HUES48 (cell line): ENCODE results near the gene RETSAT.

Source experiments
- H3K27ac ChIP-seq: one replicate; pipeline ENCODE4 v1.7.0; 2013; ENCODE audit warnings: low read depth, low read length, inconsistent platforms
- H3K27me3 ChIP-seq: 2 replicates; pipeline ENCODE4 v1.6.1; 2013; ENCODE audit warnings: mild to moderate bottlenecking, low read length; ENCODE audit not compliant: control insufficient read depth, insufficient read depth
- H3K36me3 ChIP-seq: 2 replicates; pipeline ENCODE4 v1.6.1; 2013; ENCODE audit warnings: low read length; ENCODE audit not compliant: control insufficient read depth, insufficient read depth
- H3K4me1 ChIP-seq: 2 replicates; pipeline ENCODE4 v1.6.1; 2013; ENCODE audit warnings: mild to moderate bottlenecking, low read length; ENCODE audit not compliant: control insufficient read depth, insufficient read depth
- H3K4me3 ChIP-seq: 2 replicates; pipeline ENCODE4 v1.5.1; 2013; ENCODE audit warnings: mild to moderate bottlenecking, low read depth, low read length
- H3K9ac ChIP-seq: 2 replicates; pipeline ENCODE4 v1.6.1; 2013; ENCODE audit warnings: mild to moderate bottlenecking, low read depth, low read length, moderate library complexity
- H3K9me3 ChIP-seq: 2 replicates; pipeline ENCODE4 v1.6.1; 2013; ENCODE audit warnings: low read length; ENCODE audit not compliant: control insufficient read depth, insufficient read depth

Gene RETSAT

GRCh38 chr2:85354286-85355072, at the start of gene RETSAT, which contains the start of gene ELMOD3:
TSS of gene RETSAT (minus strand) at chr2:85354528. CDS start at chr2:85354507, 21 bp downstream.
TSS of gene ELMOD3 (plus strand) at chr2:85354769. CDS start at chr2:85357199, 2,430 bp downstream.
- Histone ChIP-seq H3K4me1 (no peaks in the 10 kb centered on the region), H3K9ac (peak within 1 kb of the TSS; percentile 71), H3K36me3 (peaks cover 36% of the 10 kb centered on the region), H3K9me3 (no peaks in the 10 kb centered on the region), H3K27me3 (no peaks in the 10 kb centered on the region), H3K4me3 (peak within 1 kb of the TSS; percentile 96), H3K27ac (peak within 1 kb of the TSS; percentile 33)

GRCh38 chr2:85401844-85402243, 47.5 kb upstream of the RETSAT start:
- H3K9ac ChIP-seq: no peak overlapping the region
- H3K4me3 ChIP-seq: no peak overlapping the region
- H3K4me1 ChIP-seq: peaks cover 6% of the 10 kb centered on the region; the same call in 1 of the 2 replicates
- H3K27me3 ChIP-seq: no peaks in the 10 kb centered on the region
- H3K36me3 ChIP-seq: peaks cover 24% of the 10 kb centered on the region
- no peak overlapping the region for H3K27ac ChIP-seq
- H3K9me3 ChIP-seq: peaks cover 3% of the 10 kb centered on the region; the same call in 1 of the 2 replicates

- H3K4me1 ChIP-seq: peaks cover 6% of the 10 kb centered on the region; the same call in 1 of the 2 replicates
- peaks cover 28% of the 10 kb centered on the region for H3K36me3 ChIP-seq
- H3K27me3 ChIP-seq: no peaks in the 10 kb centered on the region
- no peak overlapping the region for H3K4me3 ChIP-seq
- H3K27ac ChIP-seq: no peak overlapping the region
- no peak overlapping the region for H3K9ac ChIP-seq
- peaks cover 3% of the 10 kb centered on the region; the same call in 1 of the 2 replicates for H3K9me3 ChIP-seq
Measured at GRCh38 chr2:85401464-85401805, 47.1 kb upstream of the RETSAT start.

- no peaks in the 10 kb centered on the region for H3K27me3 ChIP-seq
- H3K36me3 ChIP-seq: peaks cover 30% of the 10 kb centered on the region
- H3K4me1 ChIP-seq: peaks cover 6% of the 10 kb centered on the region; the same call in 1 of the 2 replicates
- no peak overlapping the region for H3K27ac ChIP-seq
- H3K9ac ChIP-seq: no peak overlapping the region
- H3K9me3 ChIP-seq: peaks cover 3% of the 10 kb centered on the region; the same call in 1 of the 2 replicates
- H3K4me3 ChIP-seq: no peak overlapping the region
Measured at GRCh38 chr2:85400541-85401463, 46.5 kb upstream of the RETSAT start.

GRCh38 chr2:85400023-85400422, 45.7 kb upstream of the RETSAT start:
- Histone ChIP-seq H3K9me3 (peaks cover 3% of the 10 kb centered on the region; the same call in 1 of the 2 replicates), H3K27me3 (no peaks in the 10 kb centered on the region), H3K9ac (no peak overlapping the region), H3K27ac (no peak overlapping the region), H3K36me3 (peaks cover 34% of the 10 kb centered on the region), H3K4me1 (no peaks in the 10 kb centered on the region), H3K4me3 (no peak overlapping the region)

- Histone ChIP-seq H3K27me3 (no peaks in the 10 kb centered on the region), H3K4me3 (no peak overlapping the region), H3K4me1 (no peaks in the 10 kb centered on the region), H3K9me3 (peaks cover 3% of the 10 kb centered on the region; the same call in 1 of the 2 replicates), H3K9ac (no peak overlapping the region), H3K27ac (no peak overlapping the region), H3K36me3 (peaks cover 37% of the 10 kb centered on the region)
Measured at GRCh38 chr2:85399183-85399455, 44.8 kb upstream of the RETSAT start.

GRCh38 chr2:85398426-85399182, 44.3 kb upstream of the RETSAT start:
- Histone ChIP-seq H3K4me1 (no peaks in the 10 kb centered on the region), H3K9ac (no peak overlapping the region), H3K9me3 (no peaks in the 10 kb centered on the region), H3K27me3 (no peaks in the 10 kb centered on the region), H3K36me3 (peaks cover 37% of the 10 kb centered on the region), H3K4me3 (no peak overlapping the region), H3K27ac (no peak overlapping the region)

GRCh38 chr2:85397925-85398331, 43.6 kb upstream of the RETSAT start:
- Histone ChIP-seq H3K9me3 (no peaks in the 10 kb centered on the region), H3K27me3 (no peaks in the 10 kb centered on the region), H3K9ac (no peak overlapping the region), H3K36me3 (peaks cover 37% of the 10 kb centered on the region), H3K27ac (no peak overlapping the region), H3K4me1 (no peaks in the 10 kb centered on the region), H3K4me3 (no peak overlapping the region)

- Histone ChIP-seq H3K27ac (no peak overlapping the region), H3K9ac (no peak overlapping the region), H3K36me3 (peaks cover 37% of the 10 kb centered on the region), H3K4me3 (no peak overlapping the region), H3K4me1 (no peaks in the 10 kb centered on the region), H3K27me3 (no peaks in the 10 kb centered on the region), H3K9me3 (no peaks in the 10 kb centered on the region)
Measured at GRCh38 chr2:85396531-85397470, 42.5 kb upstream of the RETSAT start.
